ENCODE measurements around the gene SIAH2.

SIAH2 gene

GRCh38 chr3:150773616-150774192 is 10.7 kb upstream of the SIAH2 start:
- Histone ChIP-seq H3K27ac (replicated peaks) (no peak overlapping the region), H3K27me3 (ENCODE audit: insufficient read depth, poor library complexity, severe bottlenecking) (no peaks in the 10 kb centered on the region), H3K4me3 (replicated peaks; ENCODE audit: insufficient read depth, low read length) (no peak overlapping the region)
- DNase-seq (ENCODE audit: low read depth in 1 of 2, low spot score in 1 of 2) = no peak
- TF ChIP-seq SPI1 (IDR thresholded peaks at IDR 0.05; ENCODE audit: borderline replicate concordance, low read depth) (no peak), POLR2AphosphoS5 (IDR thresholded peaks at IDR 0.05; ENCODE audit: low read depth) (no peak), CTCF (IDR thresholded peaks at IDR 0.05; ENCODE audit: insufficient read depth, low read length) (no peak), GABPA (IDR thresholded peaks at IDR 0.05; ENCODE audit: low read depth) (no peak)
- TF ChIP-seq, protein P1, sequence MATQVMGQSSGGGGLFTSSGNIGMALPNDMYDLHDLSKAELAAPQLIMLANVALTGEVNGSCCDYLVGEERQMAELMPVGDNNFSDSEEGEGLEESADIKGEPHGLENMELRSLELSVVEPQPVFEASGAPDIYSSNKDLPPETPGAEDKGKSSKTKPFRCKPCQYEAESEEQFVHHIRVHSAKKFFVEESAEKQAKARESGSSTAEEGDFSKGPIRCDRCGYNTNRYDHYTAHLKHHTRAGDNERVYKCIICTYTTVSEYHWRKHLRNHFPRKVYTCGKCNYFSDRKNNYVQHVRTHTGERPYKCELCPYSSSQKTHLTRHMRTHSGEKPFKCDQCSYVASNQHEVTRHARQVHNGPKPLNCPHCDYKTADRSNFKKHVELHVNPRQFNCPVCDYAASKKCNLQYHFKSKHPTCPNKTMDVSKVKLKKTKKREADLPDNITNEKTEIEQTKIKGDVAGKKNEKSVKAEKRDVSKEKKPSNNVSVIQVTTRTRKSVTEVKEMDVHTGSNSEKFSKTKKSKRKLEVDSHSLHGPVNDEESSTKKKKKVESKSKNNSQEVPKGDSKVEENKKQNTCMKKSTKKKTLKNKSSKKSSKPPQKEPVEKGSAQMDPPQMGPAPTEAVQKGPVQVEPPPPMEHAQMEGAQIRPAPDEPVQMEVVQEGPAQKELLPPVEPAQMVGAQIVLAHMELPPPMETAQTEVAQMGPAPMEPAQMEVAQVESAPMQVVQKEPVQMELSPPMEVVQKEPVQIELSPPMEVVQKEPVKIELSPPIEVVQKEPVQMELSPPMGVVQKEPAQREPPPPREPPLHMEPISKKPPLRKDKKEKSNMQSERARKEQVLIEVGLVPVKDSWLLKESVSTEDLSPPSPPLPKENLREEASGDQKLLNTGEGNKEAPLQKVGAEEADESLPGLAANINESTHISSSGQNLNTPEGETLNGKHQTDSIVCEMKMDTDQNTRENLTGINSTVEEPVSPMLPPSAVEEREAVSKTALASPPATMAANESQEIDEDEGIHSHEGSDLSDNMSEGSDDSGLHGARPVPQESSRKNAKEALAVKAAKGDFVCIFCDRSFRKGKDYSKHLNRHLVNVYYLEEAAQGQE (IDR thresholded peaks at IDR 0.05; ENCODE audit: insufficient replicate concordance, low read depth) = no peak

- H3K4me3 ChIP-seq (replicated peaks; ENCODE audit: insufficient read depth, low read length) = no peak overlapping the region
- H3K27me3 ChIP-seq (ENCODE audit: insufficient read depth, poor library complexity, severe bottlenecking) = no peaks in the 10 kb centered on the region
- DNase-seq (ENCODE audit: low read depth in 1 of 2, low spot score in 1 of 2) = no peak
- no peak overlapping the region for H3K27ac ChIP-seq (replicated peaks)
- TF ChIP-seq, protein P1 (IDR thresholded peaks at IDR 0.05; ENCODE audit: insufficient replicate concordance, low read depth) = no peak
- TF ChIP-seq CTCF (IDR thresholded peaks at IDR 0.05; ENCODE audit: insufficient read depth, low read length) = no peak
- no peak for TF ChIP-seq SPI1 (IDR thresholded peaks at IDR 0.05; ENCODE audit: borderline replicate concordance, low read depth)
- no peak for TF ChIP-seq POLR2AphosphoS5 (IDR thresholded peaks at IDR 0.05; ENCODE audit: low read depth)
- no peak for TF ChIP-seq GABPA (IDR thresholded peaks at IDR 0.05; ENCODE audit: low read depth)
These were observed 8.6 kb upstream of the SIAH2 start for GRCh38 chr3:150771600-150771999.

GRCh38 chr3:150770681-150771080 is 7.7 kb upstream of the SIAH2 start:
- DNase-seq (ENCODE audit: low read depth in 1 of 2, low spot score in 1 of 2) = no peak
- Histone ChIP-seq H3K4me3 (replicated peaks; ENCODE audit: insufficient read depth, low read length) (no peak overlapping the region), H3K27me3 (ENCODE audit: insufficient read depth, poor library complexity, severe bottlenecking) (no peaks in the 10 kb centered on the region), H3K27ac (replicated peaks) (no peak overlapping the region)
- no peak for TF ChIP-seq SPI1 (IDR thresholded peaks at IDR 0.05; ENCODE audit: borderline replicate concordance, low read depth)
- no peak for TF ChIP-seq CTCF (IDR thresholded peaks at IDR 0.05; ENCODE audit: insufficient read depth, low read length)
- TF ChIP-seq, protein P1 (IDR thresholded peaks at IDR 0.05; ENCODE audit: insufficient replicate concordance, low read depth) = no peak
